Astrocyte of the cerebellum (primary cell): ENCODE measurements around the gene KIAA1586.
"Not testable (repeated sequence)": the region's sequence is repeated elsewhere in the genome, so short reads cannot be mapped to it uniquely, and the experiment has no call there.

Source experiments
- DNase-seq: peaks from one replicate; pipeline ENCODE4 v3.0.0-alpha.2; 2011; ENCODE audit warnings: low read depth
- H3K4me3 ChIP-seq: 2 replicates; pipeline ENCODE4 v1.5.1; 2011; ENCODE audit warnings: mild to moderate bottlenecking, low read depth, low read length, moderate library complexity
- in situ Hi-C: cut with HindIII; loops from 2 replicates; pipeline ENCODE4 v1.10.0; 2017; ENCODE audit warnings: low sequenced_read_pairs
- TF ChIP-seq, protein P1 (sequence below): IDR thresholded peaks from 2 replicates; pipeline ENCODE4 v1.5.1; 2012; ENCODE audit warnings: low read length, low read depth, moderate library complexity, mild to moderate bottlenecking; ENCODE audit errors: missing control alignments

Gene KIAA1586

DNA sequence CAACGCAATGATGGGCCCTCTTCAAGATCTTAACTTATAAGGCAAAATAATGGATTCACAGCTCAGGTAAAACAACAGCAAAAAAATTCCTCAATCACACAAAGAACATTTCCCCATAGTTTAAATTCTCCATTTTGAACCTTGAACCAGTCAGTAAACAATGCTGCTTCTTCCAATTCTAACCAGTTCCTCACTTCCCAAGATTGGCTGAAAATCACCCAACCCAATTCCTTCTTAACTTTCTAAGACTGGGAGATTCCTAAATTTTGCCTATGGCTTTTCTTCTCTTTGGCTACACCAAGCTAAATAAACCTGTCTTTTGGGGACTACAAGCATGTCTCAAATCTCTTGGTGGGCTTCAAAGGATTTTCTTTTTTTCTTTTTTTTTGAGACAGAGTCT is 40.4 kb downstream of the KIAA1586 start:
- no peak overlapping the region for H3K4me3 ChIP-seq
- TF ChIP-seq, protein P1, sequence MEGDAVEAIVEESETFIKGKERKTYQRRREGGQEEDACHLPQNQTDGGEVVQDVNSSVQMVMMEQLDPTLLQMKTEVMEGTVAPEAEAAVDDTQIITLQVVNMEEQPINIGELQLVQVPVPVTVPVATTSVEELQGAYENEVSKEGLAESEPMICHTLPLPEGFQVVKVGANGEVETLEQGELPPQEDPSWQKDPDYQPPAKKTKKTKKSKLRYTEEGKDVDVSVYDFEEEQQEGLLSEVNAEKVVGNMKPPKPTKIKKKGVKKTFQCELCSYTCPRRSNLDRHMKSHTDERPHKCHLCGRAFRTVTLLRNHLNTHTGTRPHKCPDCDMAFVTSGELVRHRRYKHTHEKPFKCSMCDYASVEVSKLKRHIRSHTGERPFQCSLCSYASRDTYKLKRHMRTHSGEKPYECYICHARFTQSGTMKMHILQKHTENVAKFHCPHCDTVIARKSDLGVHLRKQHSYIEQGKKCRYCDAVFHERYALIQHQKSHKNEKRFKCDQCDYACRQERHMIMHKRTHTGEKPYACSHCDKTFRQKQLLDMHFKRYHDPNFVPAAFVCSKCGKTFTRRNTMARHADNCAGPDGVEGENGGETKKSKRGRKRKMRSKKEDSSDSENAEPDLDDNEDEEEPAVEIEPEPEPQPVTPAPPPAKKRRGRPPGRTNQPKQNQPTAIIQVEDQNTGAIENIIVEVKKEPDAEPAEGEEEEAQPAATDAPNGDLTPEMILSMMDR, result no peak
- in situ Hi-C loops, result no loop called here
- no peak for DNase-seq

DNA sequence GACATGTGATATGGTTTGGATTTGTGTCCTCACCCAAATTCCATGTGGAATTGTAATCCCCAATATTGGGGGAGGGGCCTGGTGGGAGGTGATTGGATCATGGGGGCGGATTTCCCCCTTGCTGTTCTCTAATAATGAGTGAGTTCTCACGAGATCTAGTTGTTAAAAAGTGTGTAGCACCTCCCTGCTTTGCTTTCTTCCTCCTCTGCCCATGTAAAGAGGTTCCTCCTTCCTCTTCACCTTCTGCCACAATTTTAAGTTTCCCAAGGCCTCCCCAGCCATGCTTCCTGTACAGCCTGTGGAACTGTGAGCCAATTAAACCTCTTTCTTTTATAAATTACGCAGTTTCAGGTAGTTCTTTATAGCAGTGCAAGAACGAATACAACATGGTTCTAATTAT is 41.4 kb downstream of the KIAA1586 start:
- no peak overlapping the region for H3K4me3 ChIP-seq
- DNase-seq, result no peak
- in situ Hi-C loops, result no loop called here
- TF ChIP-seq, protein P1, result no peak

DNA sequence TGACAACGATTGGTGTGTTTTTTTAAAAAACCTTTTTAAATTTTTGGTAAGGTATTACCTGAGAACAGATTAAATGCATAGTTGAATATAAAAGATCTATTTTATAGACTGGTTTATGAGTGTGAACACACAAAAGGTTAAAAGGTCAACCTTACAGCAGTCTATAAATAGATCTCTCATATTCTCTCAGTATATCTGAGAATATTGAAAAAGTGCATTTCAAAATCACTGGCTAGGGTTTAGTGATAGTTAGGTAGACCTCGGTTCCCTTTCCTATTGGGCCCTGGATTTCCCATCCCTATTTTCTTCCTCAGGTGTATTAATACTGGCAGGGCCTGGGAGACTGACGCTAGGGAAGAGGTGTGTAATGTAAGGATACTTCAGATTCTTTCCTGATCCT is 42.8 kb downstream of the KIAA1586 start:
- DNase-seq, result no peak
- TF ChIP-seq, protein P1, result no peak
- peak overlapping the region; percentile 63 for H3K4me3 ChIP-seq
- in situ Hi-C loops, result no loop called here

DNA sequence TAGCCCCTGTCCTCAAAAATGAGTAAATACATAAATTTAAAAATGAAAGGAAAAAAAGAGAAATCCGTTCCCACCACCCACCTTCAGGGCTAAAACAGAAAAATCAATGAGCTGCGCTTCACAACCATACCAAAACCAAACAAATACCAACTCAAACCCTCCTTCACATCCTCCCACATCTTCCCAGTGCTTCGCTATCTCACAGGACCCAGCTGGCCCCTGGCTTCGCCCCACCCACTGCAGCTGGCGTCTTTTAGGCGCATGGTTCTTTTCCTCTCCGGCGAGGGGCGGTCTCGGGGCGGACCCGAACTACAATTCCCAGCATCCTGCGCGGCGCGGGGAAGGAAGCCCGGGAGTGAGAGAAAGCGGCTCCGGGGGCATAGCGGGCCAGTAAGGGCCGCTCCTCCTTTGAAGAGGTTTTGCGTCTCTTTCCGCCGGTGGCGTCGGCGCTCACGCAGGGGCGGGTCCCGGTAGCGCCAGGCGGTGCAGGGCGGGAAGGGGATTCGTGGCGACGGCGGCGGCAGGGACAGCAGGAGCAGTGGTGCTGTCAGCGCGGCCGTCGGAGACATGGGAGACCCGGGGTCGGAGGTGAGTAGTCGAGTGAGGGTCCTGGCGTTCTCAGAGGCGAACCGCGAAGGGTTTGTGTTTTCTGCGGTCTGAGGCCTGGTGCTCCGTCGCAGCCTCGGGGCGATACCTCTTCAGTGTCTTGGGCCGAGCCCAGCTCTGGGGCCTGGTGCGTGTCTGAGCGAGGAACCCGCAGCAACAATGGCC is 43.4 kb downstream of the KIAA1586 start, which contains the start of gene ZNF451:
Gene ZNF451, plus strand, starts transcription at position 502 of the 771 bp plus-strand sequence. Its CDS starts 66 bp downstream, at position 568.
- DNase-seq, result peak; percentile 86
- in situ Hi-C loops, result no loop called here
- TF ChIP-seq, protein P1, result no peak
- H3K4me3 ChIP-seq, result peak within 1 kb of the TSS; percentile 63

DNA sequence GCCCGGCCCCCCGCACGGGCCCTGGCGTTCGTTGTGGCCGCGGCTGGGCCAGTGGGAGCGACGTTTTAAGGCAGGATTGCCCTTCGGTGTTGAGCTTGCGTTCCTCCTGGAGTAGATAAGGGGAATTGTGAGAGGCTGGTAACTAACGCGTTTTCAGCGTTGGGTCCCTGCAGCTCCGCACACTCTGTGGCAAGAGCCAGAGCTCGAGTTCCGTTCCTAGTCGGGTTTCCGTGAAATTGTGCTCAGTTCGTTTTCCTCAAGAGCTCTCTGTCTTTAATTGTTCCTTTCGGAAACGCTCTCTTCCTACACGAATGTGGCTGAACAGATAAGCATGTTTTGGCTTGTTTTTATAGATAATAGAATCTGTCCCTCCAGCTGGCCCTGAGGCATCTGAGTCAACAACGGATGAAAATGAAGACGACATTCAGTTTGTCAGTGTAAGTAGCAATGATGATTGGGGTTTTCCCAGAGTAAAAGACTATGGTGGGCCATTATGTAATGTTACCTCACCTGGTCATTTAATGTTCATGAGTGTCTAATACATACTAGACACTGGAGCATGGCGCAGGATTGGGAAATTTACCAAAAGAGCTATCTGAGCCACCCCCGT is 44.1 kb downstream of the KIAA1586 start:
- peak overlapping the region; percentile 63 for H3K4me3 ChIP-seq
- in situ Hi-C loops, DNase-seq: not testable (repeated sequence)

DNA sequence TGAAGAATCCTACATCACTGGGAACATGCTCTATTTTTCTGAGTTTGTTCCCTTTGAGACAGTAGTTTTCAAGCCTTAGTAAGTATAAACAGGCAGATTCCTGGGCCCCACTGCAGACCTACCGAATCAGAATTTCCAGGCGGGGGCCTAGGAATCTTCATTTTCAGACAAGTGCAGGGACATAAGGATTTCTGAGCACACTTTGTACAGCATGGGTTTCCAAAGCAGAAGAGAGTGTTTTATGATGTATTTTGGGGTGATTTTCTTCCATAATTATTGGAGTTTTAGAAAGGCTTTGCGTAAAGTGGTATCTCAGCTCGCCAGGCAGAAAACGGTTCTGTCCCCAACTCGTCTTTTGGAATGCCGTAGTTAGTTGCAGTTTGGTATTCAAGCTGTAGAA is 44.9 kb downstream of the KIAA1586 start:
- peak overlapping the region; percentile 23 for H3K4me3 ChIP-seq
- in situ Hi-C loops, result not testable (repeated sequence)

DNA sequence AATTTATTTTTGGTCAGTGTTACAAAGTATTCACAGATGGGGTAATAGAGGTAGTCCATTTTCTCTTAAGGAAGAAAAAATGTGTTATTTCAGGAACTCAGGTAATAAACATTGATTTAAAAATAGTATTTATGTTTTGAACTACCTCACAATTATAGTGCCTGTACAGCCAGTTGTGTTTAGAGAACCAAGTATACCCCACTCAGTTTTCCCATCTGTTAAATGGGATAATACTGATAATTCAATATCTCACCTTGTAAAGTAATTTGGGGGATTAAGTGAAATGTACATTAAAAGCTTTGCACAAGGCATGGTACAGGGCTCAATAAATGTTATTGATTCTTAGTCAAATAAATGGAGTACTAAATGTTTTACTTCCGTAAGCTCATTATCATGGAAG is 48.2 kb downstream of the KIAA1586 start:
- in situ Hi-C loops, result no loop called here
- DNase-seq, result no peak
- TF ChIP-seq, protein P1, result no peak
- H3K4me3 ChIP-seq, result no peak overlapping the region

More for the DNA sequence above, 44.9 kb downstream of the KIAA1586 start:
- DNase-seq, result not testable (repeated sequence)
